Lung (tissue), 12 donors: Measurements from ENCODE around the gene ADGRG1. TPM values are rescaled to one million over a fixed set of nuclear protein-coding genes. Genes with fewer than 3 reads are reported as not detected.
A peak's percentile ranks its signal among the peaks of the same experiment; 100 is the strongest.

ENCODE experiments used
- ATAC-seq: fragments of 200-7000 bp; cut with Tn5 transposase; one replicate; pipeline ENCODE4 v1.9.1; 2020; ENCODE audit warnings: moderate number of reproducible peaks; ENCODE audit not compliant: insufficient read depth, low FRiP score
- DNase-seq, 3 donors: peaks; one replicate each; pipeline ENCODE4 v3.0.0-alpha.2; 2013 to 2017
- H3K27ac ChIP-seq, 2 donors: one replicate each; pipeline ENCODE4 v1.5.1; 2013; ENCODE audit warnings: mild to moderate bottlenecking in 2 of 2, moderate library complexity in 2 of 2, control low read depth in 1 of 2, inconsistent platforms in 1 of 2, low read depth in 1 of 2, low read length in 1 of 2
- H3K27me3 ChIP-seq, 3 donors: one replicate each; pipeline ENCODE4 v1.5.1; 2013; ENCODE audit warnings: low read length in 2 of 3; ENCODE audit not compliant: control insufficient read depth in 3 of 3, insufficient read depth in 3 of 3
- H3K36me3 ChIP-seq, 4 donors: one replicate each; pipeline ENCODE4 v1.5.1; 2013; ENCODE audit warnings: low read length in 4 of 4, mild to moderate bottlenecking in 1 of 4, moderate library complexity in 1 of 4; ENCODE audit not compliant: control insufficient read depth in 4 of 4, insufficient read depth in 4 of 4
- H3K4me1 ChIP-seq, 5 donors: one replicate each; pipeline ENCODE4 v1.5.1; 2013; ENCODE audit warnings: low read length in 5 of 5, mild to moderate bottlenecking in 2 of 5, moderate library complexity in 1 of 5; ENCODE audit not compliant: control insufficient read depth in 5 of 5, insufficient read depth in 5 of 5
- H3K4me3 ChIP-seq: one replicate; pipeline ENCODE4 v1.5.1; 2013; ENCODE audit warnings: mild to moderate bottlenecking, control low read depth, moderate library complexity
- H3K9ac ChIP-seq, 2 donors: one replicate each; pipeline ENCODE4 v1.5.1; 2013; ENCODE audit warnings: low read length in 2 of 2, control low read depth in 1 of 2; ENCODE audit not compliant: insufficient read depth in 1 of 2
- H3K9me3 ChIP-seq, 4 donors: one replicate each; pipeline ENCODE4 v1.5.1; 2013; ENCODE audit warnings: low read length in 3 of 4, mild to moderate bottlenecking in 1 of 4, moderate library complexity in 1 of 4; ENCODE audit not compliant: control insufficient read depth in 4 of 4, insufficient read depth in 3 of 4
- CTCF ChIP-seq: IDR thresholded peaks from 2 replicates; pipeline ENCODE4 v1.5.1; 2012; ENCODE audit warnings: mild to moderate bottlenecking; ENCODE audit errors: control extremely low read depth, extremely low read depth
- WGBS, 2 donors: extraction: QIAGEN DNeasy Blood & Tissue Kit; methylation state at CpG; one replicate each; pipeline ENCODE4 v1.1.7; 2013; 5-methylcytosine and 5-hydroxymethylcytosine counted together
- polyA plus RNA-seq, 2 donors: library from polyadenylated mRNA; stranded (reverse); fragments of 200-250 nt; gene quantifications; one replicate each; pipeline ENCODE4 v1.2.1, GENCODE V29; 2013
- total RNA-seq, 2 donors: library from RNA; depleted of rRNA in 1 of 2; stranded (reverse); fragments of >200 nt in 1 of 2; gene quantifications; one replicate each; pipeline ENCODE4 v1.2.1, GENCODE V29; 2014 to 2021
- donor health status: control.
- donor health status: control.
- donor health status: Bipolar disorder and iron deficiency.
- donor health status: healthy.
- donor health status: DM: yes; HTN: yes; CAD: no.

Gene ADGRG1
- total and polyA plus RNA-seq, 4 donors, result 8.8 to 74.4 (median 28.0) TPM

DNA sequence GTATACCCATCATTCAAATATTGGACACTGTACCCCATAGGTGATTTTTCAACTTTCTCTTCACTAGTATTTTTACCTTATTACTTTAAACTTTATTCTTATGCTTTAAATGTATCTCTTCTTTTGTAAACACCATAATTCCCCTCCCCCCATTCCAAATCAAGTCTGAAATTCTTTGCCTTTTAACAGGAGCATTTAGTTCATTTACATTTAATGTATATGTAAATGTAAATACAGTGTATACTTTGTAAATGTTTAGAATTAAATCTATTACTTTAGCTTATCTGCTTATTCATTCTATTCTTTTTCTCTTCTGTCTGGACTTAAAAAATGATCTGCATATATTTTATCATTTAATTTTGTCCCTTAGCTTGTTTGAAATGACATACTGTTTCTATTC is 30.0 kb upstream of the ADGRG1 start:
- ATAC-seq (no peak), DNase-seq (no peak)
- Histone ChIP-seq H3K9ac (no peak overlapping the region), H3K4me1 (peaks cover 0 to 2% (median 0%) of the 10 kb centered on the region in 5 donors), H3K36me3 (no peaks in the 10 kb centered on the region), H3K9me3 (no peaks in the 10 kb centered on the region), H3K4me3 (no peak overlapping the region), H3K27me3 (peaks cover 0 to 2% (median 0%) of the 10 kb centered on the region in 3 donors), H3K27ac (no peak overlapping the region)
- TF ChIP-seq CTCF, result no peak

DNA sequence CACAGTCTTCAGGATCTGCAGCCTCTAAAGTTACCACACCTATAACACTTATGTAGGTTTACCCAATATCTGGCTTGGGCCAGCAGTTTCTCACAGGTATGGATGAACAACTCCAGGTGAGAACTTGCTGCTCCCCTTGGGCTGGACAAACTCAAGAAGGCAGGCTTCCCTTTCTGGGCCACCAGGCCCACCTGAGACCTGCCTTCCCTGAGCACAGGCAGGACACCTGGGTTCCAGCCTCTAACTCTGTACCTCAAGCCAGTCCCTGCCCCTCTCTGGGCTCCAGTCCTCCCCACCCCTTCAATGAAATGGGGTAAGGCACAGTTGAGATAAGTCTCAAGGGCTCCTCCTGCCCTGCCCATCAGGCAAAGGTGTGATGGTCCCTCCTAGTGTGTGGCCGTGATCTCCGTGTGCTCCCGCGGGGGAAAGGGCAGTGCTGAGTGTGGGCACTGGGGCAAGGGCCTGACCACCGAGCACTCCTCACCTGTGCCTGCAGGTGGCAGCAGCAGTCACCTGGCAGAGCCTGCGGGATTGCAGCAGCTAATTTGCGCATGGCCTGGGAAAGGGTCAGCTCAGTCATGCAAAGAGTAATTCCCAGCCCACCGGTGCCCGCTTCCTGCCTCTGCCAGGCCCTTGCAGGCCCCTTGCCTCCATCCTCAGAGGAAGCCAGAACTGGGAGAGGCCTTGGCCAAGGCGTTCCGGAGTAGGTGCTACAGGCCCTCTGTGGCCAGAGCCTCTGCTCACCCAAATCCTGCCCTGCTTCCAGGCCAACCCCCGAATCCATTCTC is 28.2 kb upstream of the ADGRG1 start:
- no peak overlapping the region for H3K9ac ChIP-seq
- peaks cover 0 to 2% (median 0%) of the 10 kb centered on the region in 3 donors for H3K27me3 ChIP-seq
- ATAC-seq (peak; percentile 82), DNase-seq (peak in 1 of 3 donors; percentile 50)
- H3K4me3 ChIP-seq, result no peak overlapping the region
- WGBS, 2 donors, result 23 to 25% methylated on average over 12 of the region's 12 CpGs
- no peak overlapping the region for H3K27ac ChIP-seq
- peaks cover 0 to 5% (median 0%) of the 10 kb centered on the region in 5 donors for H3K4me1 ChIP-seq
- peak; percentile 67 for TF ChIP-seq CTCF
- no peaks in the 10 kb centered on the region for H3K36me3 ChIP-seq
- H3K9me3 ChIP-seq, result no peaks in the 10 kb centered on the region

DNA sequence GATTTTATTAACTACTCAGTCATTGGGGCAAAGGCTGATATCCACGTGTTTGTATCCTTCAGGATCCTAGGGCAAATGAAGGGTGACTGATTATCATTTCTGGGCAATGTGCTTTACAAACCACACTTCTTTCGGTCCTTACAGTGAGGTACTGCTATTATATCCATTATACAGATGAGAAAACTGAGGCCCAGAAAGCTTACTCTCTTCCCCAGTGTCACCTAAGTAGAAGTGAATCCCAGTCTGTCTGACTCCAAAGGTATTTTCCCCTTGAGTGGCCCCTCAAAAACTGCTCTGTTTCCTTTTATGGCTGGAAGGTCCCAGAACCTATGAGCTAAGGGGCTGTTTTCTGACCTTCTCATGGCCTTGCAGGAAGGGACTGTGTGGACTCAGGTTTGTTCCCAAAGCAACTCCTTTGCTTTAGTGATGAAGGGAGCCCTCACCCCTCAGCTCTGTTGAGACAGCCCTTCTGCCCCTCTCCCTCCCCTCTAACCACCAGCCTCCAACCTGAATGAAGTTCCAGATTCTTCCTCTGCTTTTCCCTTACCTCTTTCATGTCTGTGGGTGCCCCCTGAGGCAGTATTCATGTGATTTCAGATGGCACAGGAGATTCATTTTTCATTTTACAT is 27.4 kb upstream of the ADGRG1 start:
- Histone ChIP-seq H3K4me1 (peaks cover 0 to 5% (median 0%) of the 10 kb centered on the region in 5 donors), H3K36me3 (no peaks in the 10 kb centered on the region), H3K27ac (no peak overlapping the region), H3K9me3 (no peaks in the 10 kb centered on the region), H3K9ac (no peak overlapping the region), H3K27me3 (peaks cover 0 to 2% (median 0%) of the 10 kb centered on the region in 3 donors), H3K4me3 (no peak overlapping the region)
- DNase-seq, result no peak
- WGBS, 2 donors, result 79% methylated on average over 2 of the region's 2 CpGs
- no peak for TF ChIP-seq CTCF
- ATAC-seq, result no peak
